Liver (tissue), 3 donors: ENCODE results near the gene DIS3.

Experiments
- FOXA2 ChIP-seq: IDR thresholded peaks from 2 replicates; pipeline ENCODE4 v1.6.1; 2016; ENCODE audit warnings: antibody characterized with exemption
- JUND ChIP-seq, 2 donors: IDR thresholded peaks; 2 replicates each; pipeline ENCODE4 v1.6.1; 2016; ENCODE audit warnings: antibody characterized with exemption in 2 of 2
- MAX ChIP-seq: IDR thresholded peaks from 2 replicates; pipeline ENCODE4 v1.6.1; 2016; ENCODE audit warnings: antibody characterized with exemption
- NR2F2 ChIP-seq: IDR thresholded peaks from 2 replicates; pipeline ENCODE4 v1.6.1; 2016; ENCODE audit warnings: antibody characterized with exemption
- RAD21 ChIP-seq, 2 donors: IDR thresholded peaks; 2 replicates each; pipeline ENCODE4 v1.6.1; 2016; ENCODE audit warnings: antibody characterized with exemption in 2 of 2, mild to moderate bottlenecking in 2 of 2
- RXRA ChIP-seq, 2 donors: IDR thresholded peaks; 2 replicates each; pipeline ENCODE4 v1.6.1; 2017 to 2018; ENCODE audit warnings: antibody characterized with exemption in 2 of 2, mild to moderate bottlenecking in 1 of 2
- SP1 ChIP-seq: IDR thresholded peaks from 2 replicates; pipeline ENCODE4 v1.6.1; 2018; ENCODE audit warnings: antibody characterized with exemption, mild to moderate bottlenecking
- TAF1 ChIP-seq: conservative IDR thresholded peaks from 2 replicates; pipeline ENCODE4 v1.6.1; 2016; ENCODE audit warnings: antibody characterized with exemption, mild to moderate bottlenecking
- ZBTB33 ChIP-seq: IDR thresholded peaks from 2 replicates; pipeline ENCODE4 v1.6.1; 2016; ENCODE audit warnings: antibody characterized with exemption
- TF ChIP-seq, protein P1 (sequence below): fragments of 150-350 bp; IDR thresholded peaks from 2 replicates; pipeline ENCODE4 v1.5.1; 2017; ENCODE audit warnings: improper control_type of control experiment, low read depth, low read length; ENCODE audit not compliant: missing input control
- donor health status: healthy.
- donor health status: healthy.

- TF ChIP-seq, protein P1, sequence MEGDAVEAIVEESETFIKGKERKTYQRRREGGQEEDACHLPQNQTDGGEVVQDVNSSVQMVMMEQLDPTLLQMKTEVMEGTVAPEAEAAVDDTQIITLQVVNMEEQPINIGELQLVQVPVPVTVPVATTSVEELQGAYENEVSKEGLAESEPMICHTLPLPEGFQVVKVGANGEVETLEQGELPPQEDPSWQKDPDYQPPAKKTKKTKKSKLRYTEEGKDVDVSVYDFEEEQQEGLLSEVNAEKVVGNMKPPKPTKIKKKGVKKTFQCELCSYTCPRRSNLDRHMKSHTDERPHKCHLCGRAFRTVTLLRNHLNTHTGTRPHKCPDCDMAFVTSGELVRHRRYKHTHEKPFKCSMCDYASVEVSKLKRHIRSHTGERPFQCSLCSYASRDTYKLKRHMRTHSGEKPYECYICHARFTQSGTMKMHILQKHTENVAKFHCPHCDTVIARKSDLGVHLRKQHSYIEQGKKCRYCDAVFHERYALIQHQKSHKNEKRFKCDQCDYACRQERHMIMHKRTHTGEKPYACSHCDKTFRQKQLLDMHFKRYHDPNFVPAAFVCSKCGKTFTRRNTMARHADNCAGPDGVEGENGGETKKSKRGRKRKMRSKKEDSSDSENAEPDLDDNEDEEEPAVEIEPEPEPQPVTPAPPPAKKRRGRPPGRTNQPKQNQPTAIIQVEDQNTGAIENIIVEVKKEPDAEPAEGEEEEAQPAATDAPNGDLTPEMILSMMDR, result no peak
- TF ChIP-seq RAD21 (IDR thresholded peaks at IDR 0.05) (no peak), NR2F2 (no peak), SP1 (no peak), JUND (IDR thresholded peaks at IDR 0.05) (no peak), MAX (no peak), FOXA2 (no peak), TAF1 (no peak), ZBTB33 (no peak), RXRA (IDR thresholded peaks at IDR 0.05) (no peak)
These were observed 23.7 kb downstream of the DIS3 start for GRCh38 chr13:72757792-72758535.
